22Rv1 (cell line): ENCODE results near the gene SOCS2.

Experiments used
- H3K27ac ChIP-seq: fragments of 450-650 bp; 2 replicates; pipeline ENCODE4 v1.5.1; 2017
- ZFX ChIP-seq: fragments of 450-650 bp; IDR thresholded peaks from 2 replicates; pipeline ENCODE4 v1.6.1; 2017; ENCODE audit warnings: antibody characterized with exemption, borderline replicate concordance
- TF ChIP-seq, protein P1 (sequence below): fragments of 450-650 bp; IDR thresholded peaks from 2 replicates; pipeline ENCODE4 v1.5.1; 2017; ENCODE audit warnings: mild to moderate bottlenecking

Gene SOCS2

GRCh38 chr12:93614917-93615596 lies 42.6 kb downstream of the SOCS2 start:
- TF ChIP-seq, protein P1, sequence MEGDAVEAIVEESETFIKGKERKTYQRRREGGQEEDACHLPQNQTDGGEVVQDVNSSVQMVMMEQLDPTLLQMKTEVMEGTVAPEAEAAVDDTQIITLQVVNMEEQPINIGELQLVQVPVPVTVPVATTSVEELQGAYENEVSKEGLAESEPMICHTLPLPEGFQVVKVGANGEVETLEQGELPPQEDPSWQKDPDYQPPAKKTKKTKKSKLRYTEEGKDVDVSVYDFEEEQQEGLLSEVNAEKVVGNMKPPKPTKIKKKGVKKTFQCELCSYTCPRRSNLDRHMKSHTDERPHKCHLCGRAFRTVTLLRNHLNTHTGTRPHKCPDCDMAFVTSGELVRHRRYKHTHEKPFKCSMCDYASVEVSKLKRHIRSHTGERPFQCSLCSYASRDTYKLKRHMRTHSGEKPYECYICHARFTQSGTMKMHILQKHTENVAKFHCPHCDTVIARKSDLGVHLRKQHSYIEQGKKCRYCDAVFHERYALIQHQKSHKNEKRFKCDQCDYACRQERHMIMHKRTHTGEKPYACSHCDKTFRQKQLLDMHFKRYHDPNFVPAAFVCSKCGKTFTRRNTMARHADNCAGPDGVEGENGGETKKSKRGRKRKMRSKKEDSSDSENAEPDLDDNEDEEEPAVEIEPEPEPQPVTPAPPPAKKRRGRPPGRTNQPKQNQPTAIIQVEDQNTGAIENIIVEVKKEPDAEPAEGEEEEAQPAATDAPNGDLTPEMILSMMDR, result no peak
- TF ChIP-seq ZFX, result no peak
- H3K27ac ChIP-seq, result no peak overlapping the region

- no peak overlapping the region for H3K27ac ChIP-seq
- TF ChIP-seq, protein P1, result no peak
- TF ChIP-seq ZFX, result no peak
These were observed 44.2 kb downstream of the SOCS2 start for GRCh38 chr12:93616584-93617101.

GRCh38 chr12:93618891-93619410 lies 46.5 kb downstream of the SOCS2 start:
- no peak overlapping the region for H3K27ac ChIP-seq
- TF ChIP-seq, protein P1, result no peak
- no peak for TF ChIP-seq ZFX

GRCh38 chr12:93621986-93622385 lies 49.5 kb downstream of the SOCS2 start:
- H3K27ac ChIP-seq, result no peak overlapping the region
- TF ChIP-seq, protein P1, result no peak
- no peak for TF ChIP-seq ZFX

- TF ChIP-seq, protein P1, result no peak
- no peak for TF ChIP-seq ZFX
- H3K27ac ChIP-seq, result no peak overlapping the region
These were observed 50.0 kb downstream of the SOCS2 start for GRCh38 chr12:93622485-93622884.

DNA sequence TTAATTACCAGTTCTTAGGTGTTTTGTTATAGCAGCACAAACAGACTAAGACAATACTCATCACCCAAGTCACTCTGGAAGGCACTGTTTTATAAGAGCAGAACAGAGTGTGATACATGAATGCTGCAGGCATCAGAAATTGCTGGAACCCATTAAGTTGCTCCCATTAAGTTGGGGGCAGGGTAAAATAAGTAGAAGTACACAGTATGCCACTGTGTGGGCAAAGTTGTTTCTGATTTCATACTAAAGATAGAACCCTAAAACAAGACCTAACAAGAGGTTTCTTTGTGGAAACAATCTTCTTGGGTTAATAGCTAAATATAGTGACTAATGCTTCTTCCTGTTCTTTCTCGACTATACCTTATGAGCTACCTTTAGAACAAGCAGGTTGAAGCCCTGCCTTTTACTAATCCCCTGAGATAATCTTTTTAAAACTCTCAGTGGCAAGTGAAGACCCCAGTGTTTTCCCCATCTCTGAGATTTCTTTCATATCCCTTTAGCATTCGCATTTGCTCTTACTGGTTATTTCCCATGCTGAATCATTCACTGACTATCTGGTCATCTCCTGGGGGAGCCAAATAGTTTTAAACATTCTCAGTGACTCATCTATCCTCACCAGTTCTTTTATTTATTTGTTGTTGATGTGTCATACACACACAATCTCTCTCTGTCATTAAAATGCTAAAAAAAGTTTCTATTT lies 52.3 kb downstream of the SOCS2 start:
- TF ChIP-seq, protein P1, result no peak
- no peak for TF ChIP-seq ZFX
- H3K27ac ChIP-seq, result peak overlapping the region; percentile 23

DNA sequence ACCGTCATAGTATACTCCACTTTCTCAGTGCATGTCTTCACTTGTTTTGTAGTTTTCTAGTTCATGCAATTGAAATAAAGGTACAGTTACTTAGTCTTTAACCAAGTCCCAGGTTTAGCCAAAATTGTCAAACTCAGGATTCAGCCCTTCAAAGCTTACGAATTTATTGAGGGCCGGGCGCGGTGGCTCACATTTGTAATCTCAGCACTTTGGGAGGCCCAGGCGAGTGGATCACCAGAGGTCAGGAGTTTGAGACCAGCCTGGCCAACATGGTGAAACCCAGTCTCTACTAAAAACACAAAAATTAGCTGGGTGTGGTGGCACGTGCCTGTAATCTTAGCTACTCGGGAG lies 52.8 kb downstream of the SOCS2 start:
- H3K27ac ChIP-seq, result peak overlapping the region; percentile 23; the same call in 1 of the 2 replicates
